K562 (cell line): ENCODE results near the gene IL17D. TPM values are rescaled to one million over a fixed set of nuclear protein-coding genes. Genes with fewer than 3 reads are reported as not detected.

Source experiments
- E2F4 ChIP-seq: sonication (generic); formaldehyde crosslinking; IDR thresholded peaks from 2 replicates; pipeline ENCODE4 v1.8.0; 2022; ENCODE audit warnings: mild to moderate bottlenecking, low read depth, missing genetic modification reagents
- GTF2E2 ChIP-seq: fragments of 200-800 bp; sonication (Bioruptor generic); IDR thresholded peaks from 2 replicates; pipeline ENCODE4 v1.6.1; 2016; ENCODE audit warnings: missing genetic modification characterization, missing compliant biosample characterization
- HDAC8 ChIP-seq: fragments of 450-650 bp; IDR thresholded peaks from 2 replicates; pipeline ENCODE4 v1.6.1; 2016; ENCODE audit warnings: mild to moderate bottlenecking, missing genetic modification characterization, moderate library complexity, missing compliant biosample characterization
- MYBL2 ChIP-seq, 2 experiments: fragments of 450-650 bp in 1 of 2; sonication (generic) in 1 of 2; formaldehyde crosslinking in 1 of 2; IDR thresholded peaks; 2 replicates each; pipeline versions ENCODE4 v1.6.1 to v1.8.1; 2017 to 2022; ENCODE audit warnings: borderline replicate concordance in 1 of 2, inconsistent platforms in 1 of 2, low read depth in 1 of 2, mild to moderate bottlenecking in 1 of 2, missing genetic modification reagents in 1 of 2, moderate library complexity in 1 of 2
- NCOA6 ChIP-seq: fragments of 450-650 bp; IDR thresholded peaks from 2 replicates; pipeline ENCODE4 v1.6.1; 2017; ENCODE audit warnings: mild to moderate bottlenecking
- polyA plus RNA-seq, 8 experiments: library from polyadenylated mRNA; depleted of rRNA in 4 of 8; stranded (reverse) in 5 of 8; unstranded in 3 of 8; fragments of >200 nt; fragmentation: Nextera tagmentation in 2 of 8; fragmentation: Illumina TruSeq in 1 of 8; extraction: Ambion mirVana in 2 of 8; extraction: Trizol in 1 of 8; gene quantifications; 2 replicates each; pipeline versions ENCODE4 v1.2.1 to v1.2.3, GENCODE V29; 2011 to 2014; ENCODE audit warnings: inconsistent platforms in 1 of 8, missing spikeins in 1 of 8
- total RNA-seq, 7 experiments: library from RNA; depleted of rRNA in 6 of 7; stranded (reverse); fragments of >200 nt in 6 of 7; fragmentation: Illumina TruSeq in 2 of 7; extraction: Trizol in 2 of 7; gene quantifications; 2 replicates each; pipeline versions ENCODE4 v1.2.1 to v1.2.3, GENCODE V29; 2011 to 2021; ENCODE audit warnings: low replicate concordance in 1 of 7
- TF ChIP-seq, protein P1 (sequence below), 2 experiments: fragments of 450-650 bp; IDR thresholded peaks; 2 replicates each; pipeline ENCODE4 v1.6.1; 2018; ENCODE audit warnings: mild to moderate bottlenecking in 2 of 2, low read depth in 1 of 2; ENCODE audit not compliant: partially characterized antibody in 2 of 2

Gene IL17D
- total and polyA plus RNA-seq, 9 of the 15 experiments (the other 6 are each of a cell fraction or from before 2014, with no cell fraction given): 0.04 to 0.55 (median 0.13) TPM; not detected in 4

- TF ChIP-seq, protein P1, sequence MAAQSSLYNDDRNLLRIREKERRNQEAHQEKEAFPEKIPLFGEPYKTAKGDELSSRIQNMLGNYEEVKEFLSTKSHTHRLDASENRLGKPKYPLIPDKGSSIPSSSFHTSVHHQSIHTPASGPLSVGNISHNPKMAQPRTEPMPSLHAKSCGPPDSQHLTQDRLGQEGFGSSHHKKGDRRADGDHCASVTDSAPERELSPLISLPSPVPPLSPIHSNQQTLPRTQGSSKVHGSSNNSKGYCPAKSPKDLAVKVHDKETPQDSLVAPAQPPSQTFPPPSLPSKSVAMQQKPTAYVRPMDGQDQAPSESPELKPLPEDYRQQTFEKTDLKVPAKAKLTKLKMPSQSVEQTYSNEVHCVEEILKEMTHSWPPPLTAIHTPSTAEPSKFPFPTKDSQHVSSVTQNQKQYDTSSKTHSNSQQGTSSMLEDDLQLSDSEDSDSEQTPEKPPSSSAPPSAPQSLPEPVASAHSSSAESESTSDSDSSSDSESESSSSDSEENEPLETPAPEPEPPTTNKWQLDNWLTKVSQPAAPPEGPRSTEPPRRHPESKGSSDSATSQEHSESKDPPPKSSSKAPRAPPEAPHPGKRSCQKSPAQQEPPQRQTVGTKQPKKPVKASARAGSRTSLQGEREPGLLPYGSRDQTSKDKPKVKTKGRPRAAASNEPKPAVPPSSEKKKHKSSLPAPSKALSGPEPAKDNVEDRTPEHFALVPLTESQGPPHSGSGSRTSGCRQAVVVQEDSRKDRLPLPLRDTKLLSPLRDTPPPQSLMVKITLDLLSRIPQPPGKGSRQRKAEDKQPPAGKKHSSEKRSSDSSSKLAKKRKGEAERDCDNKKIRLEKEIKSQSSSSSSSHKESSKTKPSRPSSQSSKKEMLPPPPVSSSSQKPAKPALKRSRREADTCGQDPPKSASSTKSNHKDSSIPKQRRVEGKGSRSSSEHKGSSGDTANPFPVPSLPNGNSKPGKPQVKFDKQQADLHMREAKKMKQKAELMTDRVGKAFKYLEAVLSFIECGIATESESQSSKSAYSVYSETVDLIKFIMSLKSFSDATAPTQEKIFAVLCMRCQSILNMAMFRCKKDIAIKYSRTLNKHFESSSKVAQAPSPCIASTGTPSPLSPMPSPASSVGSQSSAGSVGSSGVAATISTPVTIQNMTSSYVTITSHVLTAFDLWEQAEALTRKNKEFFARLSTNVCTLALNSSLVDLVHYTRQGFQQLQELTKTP (IDR thresholded peaks at IDR 0.05; ENCODE audit: low read depth in 1 of 2, partially characterized antibody in 2 of 2): no peak
- TF ChIP-seq GTF2E2 (tag) (no peak), E2F4 (CRISPR knock-in tag) (no peak), NCOA6 (no peak), MYBL2 (IDR thresholded peaks at IDR 0.05; ENCODE audit: low read depth) (no peak), MYBL2 (CRISPR knock-in tag; IDR thresholded peaks at IDR 0.05; ENCODE audit: borderline replicate concordance) (no peak), HDAC8 (tag) (no peak)
- TF ChIP-seq, all 486 proteins: peak for 0
Measured at GRCh38 chr13:20720499-20720898, 17.0 kb downstream of the IL17D start (continued).
